Stimulated activated CD4-positive, alpha-beta T cell treated with anti-CD3 and anti-CD28 coated beads, Interleukin-1b, Interleukin-23, amount 100 ng/mL, for 48 hours (primary cell): ENCODE measurements around the gene DNAJB4.
A peak's percentile ranks its signal among the peaks of the same experiment; 100 is the strongest.
"Not testable (repeated sequence)": the region's sequence is repeated elsewhere in the genome, so short reads cannot be mapped to it uniquely, and the experiment has no call there.

Source experiments
- DNase-seq: peaks from one replicate; pipeline ENCODE4 v3.0.0-alpha.2; 2020

The DNAJB4 gene

GRCh38 chr1:78040484-78041089, 35.8 kb downstream of the DNAJB4 start:
- no peak for DNase-seq

DNA sequence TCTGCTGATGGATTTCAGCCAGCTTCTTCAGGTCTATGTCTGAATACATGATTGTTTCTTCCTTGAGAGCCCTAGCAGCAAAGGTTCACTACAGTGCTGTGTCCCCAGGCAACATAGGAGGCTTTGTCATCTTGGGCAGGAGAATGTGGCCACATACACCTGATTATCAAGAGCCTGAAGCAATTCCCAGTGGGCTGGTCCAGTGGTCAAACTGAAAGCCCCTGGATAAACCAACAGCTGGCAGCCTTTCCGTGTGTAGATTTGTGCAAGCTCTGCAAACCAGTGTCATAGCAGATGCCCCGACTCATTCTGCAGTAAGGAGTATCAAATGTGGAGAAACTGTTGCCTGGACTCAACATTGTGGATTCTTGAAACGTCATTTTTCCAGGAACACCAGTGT, 38.7 kb downstream of the DNAJB4 start:
- DNase-seq = no peak

DNA sequence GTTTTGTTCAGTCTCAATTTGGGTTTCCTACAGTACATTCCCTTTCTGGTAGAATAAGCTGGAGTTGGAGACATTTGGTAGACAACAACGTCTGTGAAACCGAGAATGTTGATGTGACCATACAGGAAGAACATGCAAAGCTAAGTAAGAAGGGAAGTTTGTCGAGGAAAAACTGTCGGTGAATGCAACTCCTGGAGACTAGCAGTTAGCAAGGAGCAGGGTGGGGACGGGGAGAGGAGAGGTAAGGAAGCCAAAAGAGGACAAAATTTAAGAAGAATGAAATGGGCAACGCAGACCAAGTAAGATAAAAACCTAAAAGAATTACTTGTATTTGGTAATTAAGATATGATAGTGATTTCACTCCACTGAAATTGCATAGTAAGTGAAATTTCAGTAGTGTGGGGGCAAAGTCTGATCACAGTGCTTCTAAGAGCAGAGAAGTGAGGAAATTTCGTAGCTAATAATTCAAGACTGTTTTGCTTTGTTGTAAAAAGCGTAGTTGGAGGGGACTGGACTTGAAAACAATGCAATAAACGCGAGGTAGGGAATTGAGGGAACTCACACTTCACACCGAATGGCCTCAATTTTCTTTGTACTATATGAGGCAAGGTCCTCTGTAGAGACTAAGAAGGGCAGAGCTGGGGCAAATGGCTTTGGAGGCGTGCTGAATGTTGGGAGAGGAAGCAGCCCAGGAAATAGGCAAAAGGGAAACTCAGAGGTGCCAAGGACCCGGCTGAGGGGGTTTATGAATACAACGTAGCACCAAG, 40.2 kb downstream of the DNAJB4 start:
- DNase-seq = no peak

GRCh38 chr1:78045563-78045925, 40.8 kb downstream of the DNAJB4 start:
- DNase-seq = no peak

GRCh38 chr1:78045926-78046778, 41.4 kb downstream of the DNAJB4 start, which contains the start of gene GIPC2:
Gene GIPC2, plus strand, starts transcription at chr1:78045966. Its CDS starts 129 bp downstream, at chr1:78046095.
- DNase-seq = peak; percentile 42

DNA sequence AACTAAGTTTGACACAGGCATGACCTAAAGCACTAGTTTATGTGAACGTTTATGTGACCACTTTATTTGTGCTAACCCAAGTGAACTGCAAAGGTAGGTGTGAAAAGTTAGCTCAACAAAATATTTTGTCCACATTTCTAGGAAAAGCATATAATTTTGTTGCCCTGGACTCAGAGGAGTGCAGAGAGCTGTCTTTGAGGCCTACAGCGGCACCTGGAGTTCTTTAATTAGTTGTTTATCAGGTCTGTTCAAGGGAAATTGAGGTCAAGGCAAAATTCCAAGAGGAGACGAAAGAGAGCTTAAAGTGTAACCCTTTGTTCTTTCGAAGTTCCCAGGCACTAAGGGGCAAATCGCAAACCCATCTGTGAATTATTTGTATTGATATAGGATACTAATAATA, 42.4 kb downstream of the DNAJB4 start:
- DNase-seq = no peak

DNA sequence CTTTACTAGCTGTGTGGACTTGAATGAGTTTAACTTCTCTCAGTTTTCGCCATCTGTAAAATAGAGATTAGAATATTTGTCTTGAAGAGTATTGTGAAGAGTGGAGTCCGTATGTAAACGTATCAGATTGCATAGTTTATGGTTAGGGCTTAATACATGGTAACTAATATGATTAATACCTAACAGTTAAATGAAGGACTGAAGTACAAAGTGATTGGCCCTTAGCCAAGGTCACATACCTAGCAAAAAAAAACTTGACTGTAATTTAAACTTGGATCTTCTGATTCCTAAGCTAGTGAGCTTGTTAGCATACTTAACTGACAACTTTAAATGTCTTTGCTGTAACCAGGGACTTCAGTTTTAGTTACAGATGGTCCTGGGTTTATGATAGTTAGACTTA, 42.9 kb downstream of the DNAJB4 start:
- no peak for DNase-seq

GRCh38 chr1:78048446-78048845, 43.7 kb downstream of the DNAJB4 start:
- no peak for DNase-seq

DNA sequence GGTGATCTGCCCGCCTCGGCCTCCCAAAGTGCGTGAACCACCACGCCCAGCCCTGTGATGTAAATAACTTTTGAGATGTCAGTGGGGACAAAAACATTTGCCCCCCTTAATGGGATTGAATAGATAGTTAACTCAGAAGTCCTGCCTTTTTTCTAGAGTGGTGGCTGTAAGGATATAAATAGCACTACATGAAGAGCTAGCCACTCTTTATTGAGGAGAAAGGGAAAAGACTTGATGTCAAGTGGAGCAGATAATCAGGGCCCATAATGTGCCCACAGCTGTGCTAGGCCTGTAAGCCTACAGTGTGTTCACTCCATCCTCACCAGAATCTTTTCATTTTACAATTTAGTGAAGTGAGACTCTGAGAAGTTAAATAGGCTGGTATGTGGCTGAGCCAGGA, 44.7 kb downstream of the DNAJB4 start:
- no peak for DNase-seq

- no peak for DNase-seq
Measured at GRCh38 chr1:78051005-78051404, 46.3 kb downstream of the DNAJB4 start.

- no peak for DNase-seq
Measured at GRCh38 chr1:78052685-78053405, 48.1 kb downstream of the DNAJB4 start.

DNA sequence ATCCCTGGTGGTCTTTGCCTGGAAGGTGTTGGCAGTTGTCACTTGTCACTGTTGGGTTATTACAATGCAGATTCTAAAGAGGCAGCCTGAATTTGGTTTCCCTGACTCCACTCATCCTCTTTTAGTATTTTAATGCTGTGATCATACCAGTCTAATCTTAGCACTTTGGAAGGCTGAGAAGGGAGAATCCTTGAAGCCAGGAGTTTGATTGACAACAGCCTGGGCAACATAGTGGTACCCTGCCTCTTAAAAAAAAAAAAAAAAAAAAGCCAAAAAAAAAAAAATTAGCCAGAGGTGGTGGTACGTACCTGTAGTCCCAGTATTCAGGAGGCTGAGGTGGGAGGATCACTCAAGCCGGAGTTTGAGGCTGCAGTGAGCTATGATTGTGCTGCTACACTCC, 48.8 kb downstream of the DNAJB4 start:
- no peak for DNase-seq

DNA sequence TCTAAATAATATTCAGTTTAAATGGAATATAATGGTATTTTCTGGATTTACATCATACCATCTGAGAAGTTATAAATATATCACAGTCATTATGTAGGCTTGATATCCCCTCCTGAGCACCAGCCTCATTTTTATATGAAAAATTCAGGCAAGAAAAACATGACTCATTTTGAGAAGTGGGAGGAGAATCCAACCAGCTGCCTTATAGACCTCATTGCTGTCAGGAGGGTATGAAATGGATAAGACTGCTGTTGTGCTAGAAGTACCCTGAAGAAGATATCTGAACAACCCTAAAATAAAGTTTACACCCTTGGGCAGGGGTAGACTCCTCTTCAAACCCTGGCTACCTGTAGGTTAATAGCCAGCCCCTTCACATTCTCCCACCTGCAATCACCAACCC, 49.8 kb downstream of the DNAJB4 start:
- DNase-seq = no peak

DNA sequence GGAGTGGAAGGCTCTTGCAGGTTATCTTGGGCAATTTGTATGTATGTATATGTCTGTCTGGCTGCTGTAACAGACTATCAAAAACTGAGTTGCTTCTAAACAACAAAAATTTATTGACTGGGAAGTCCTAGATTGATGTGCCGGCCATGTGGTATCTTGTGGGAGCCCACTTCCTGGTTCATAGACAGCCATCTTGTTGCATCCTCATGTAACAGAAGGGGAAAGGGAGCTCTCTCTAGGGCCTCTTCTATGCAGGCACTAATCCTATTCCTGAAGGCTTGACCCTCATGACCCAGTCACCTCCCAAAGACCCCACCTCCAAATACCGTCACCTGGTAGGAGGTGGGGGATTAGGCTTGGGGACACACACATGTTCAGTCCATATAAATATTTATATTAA, 50.2 kb downstream of the DNAJB4 start:
- no peak for DNase-seq

- DNase-seq = no peak
Measured at GRCh38 chr1:78055565-78056132, 50.9 kb downstream of the DNAJB4 start.

GRCh38 chr1:78058670-78059069, 53.9 kb downstream of the DNAJB4 start:
- DNase-seq = no peak

GRCh38 chr1:78060857-78061563, 56.3 kb downstream of the DNAJB4 start:
- DNase-seq = no peak

DNA sequence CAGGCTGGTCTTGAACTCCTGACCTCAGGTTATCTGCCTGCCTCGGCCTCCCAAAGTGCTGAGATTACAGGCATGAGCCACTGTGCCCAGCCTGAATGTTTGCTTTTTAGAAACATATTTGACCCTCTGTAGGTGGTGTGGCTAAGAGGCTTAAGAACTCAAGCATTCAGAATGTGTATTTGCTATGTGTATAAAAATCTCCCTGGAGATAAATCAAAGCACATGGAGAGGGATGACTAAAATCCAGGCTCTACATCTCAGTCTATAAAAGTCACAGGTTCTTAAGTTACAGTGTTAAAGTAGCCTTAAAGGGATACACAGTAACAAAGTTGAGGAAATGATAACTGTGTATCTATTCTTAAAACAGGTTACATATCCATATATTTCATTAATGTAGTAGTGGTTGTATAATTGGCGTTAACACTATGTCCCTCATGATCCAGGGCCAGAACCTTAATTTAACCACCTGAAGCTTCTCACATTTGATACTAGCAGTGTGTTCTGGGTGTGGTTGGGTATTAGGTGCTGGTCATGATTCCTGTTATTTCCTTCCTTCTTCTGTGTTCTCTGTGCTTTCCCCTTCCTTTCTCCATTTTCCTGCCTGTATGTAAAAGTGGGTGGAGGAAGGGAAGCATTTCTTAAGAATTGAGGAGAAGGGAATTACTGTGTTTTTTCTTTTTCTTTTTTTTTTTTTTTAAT, 57.2 kb downstream of the DNAJB4 start:
- DNase-seq = no peak

DNA sequence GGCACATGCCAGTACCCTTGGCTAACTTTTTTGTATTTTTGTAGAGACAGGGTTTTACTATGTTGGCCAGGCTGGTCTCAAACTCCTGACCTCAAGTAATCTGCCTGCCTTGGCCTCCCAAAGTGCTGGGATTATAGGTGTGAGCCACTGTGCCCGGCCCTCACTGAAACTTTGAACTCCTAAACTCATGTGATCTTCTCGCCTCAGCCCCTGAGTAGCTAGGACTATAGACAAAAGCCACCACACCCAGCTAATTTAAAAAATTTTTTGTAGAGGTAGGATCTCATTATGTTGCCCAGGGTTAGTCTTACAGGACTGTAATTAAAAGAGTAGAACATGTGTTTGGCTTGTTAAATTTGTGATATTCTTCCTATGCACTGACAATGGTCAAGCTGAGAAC, 60.1 kb downstream of the DNAJB4 start:
- not testable (repeated sequence) for DNase-seq
